ENCODE measurements around the gene PDGFRA. TPM values are rescaled to one million over a fixed set of nuclear protein-coding genes. Genes with fewer than 3 reads are reported as not detected.

Gene PDGFRA
- total RNA-seq, 2 experiments from 2014 or later, result not detected

GRCh38 chr4:54254116-54254914 lies 25.2 kb downstream of the PDGFRA start:
- peaks cover 3% of the 10 kb centered on the region for H3K9me3 Mint-ChIP-seq
- H3K4me1 ChIP-seq (ENCODE audit: insufficient read depth, low read length), result no peaks in the 10 kb centered on the region
- no peak overlapping the region for H3K27ac ChIP-seq (ENCODE audit: low read depth in 1 of 2, low read length in 2 of 2)
- CTCF ChIA-PET, result no interaction called here
- TF ChIP-seq CTCF (IDR thresholded peaks at IDR 0.05), result no peak
- H3K9me3 ChIP-seq (ENCODE audit: control insufficient read depth in 1 of 2, insufficient read depth in 1 of 2, low read length in 2 of 2), result peaks cover 0 to 7% of the 10 kb centered on the region in 2 experiments
- ATAC-seq (ENCODE audit: poor library complexity), result no peak
- peaks cover 5% of the 10 kb centered on the region for H3K27me3 Mint-ChIP-seq
- no peaks in the 10 kb centered on the region for H3K36me3 ChIP-seq (ENCODE audit: insufficient read depth, low read length)
- POLR2A ChIA-PET, result no interaction called here
- H3K36me3 Mint-ChIP-seq (ENCODE audit: low read depth), result no peaks in the 10 kb centered on the region
- H3K4me3 Mint-ChIP-seq, result no peak overlapping the region
- no peak for DNase-seq
- no peak overlapping the region for H3K4me3 ChIP-seq (ENCODE audit: low read length)
- intact Hi-C loops (cut with DNase I, micrococcal nuclease), result no loop called here
- H3K27ac Mint-ChIP-seq, result no peak overlapping the region
- no peaks in the 10 kb centered on the region for H3K27me3 ChIP-seq (ENCODE audit: control insufficient read depth in 1 of 2, insufficient read depth in 2 of 2, low read length in 2 of 2)
- no peaks in the 10 kb centered on the region for H3K4me1 Mint-ChIP-seq (ENCODE audit: low read depth)

GRCh38 chr4:54254915-54255246 lies 25.8 kb downstream of the PDGFRA start:
- CTCF ChIA-PET, result no interaction called here
- Mint-ChIP-seq H3K27ac (no peak overlapping the region), H3K4me1 (ENCODE audit: low read depth) (no peaks in the 10 kb centered on the region), H3K27me3 (peaks cover 5% of the 10 kb centered on the region), H3K9me3 (peaks cover 3% of the 10 kb centered on the region), H3K36me3 (ENCODE audit: low read depth) (no peaks in the 10 kb centered on the region), H3K4me3 (no peak overlapping the region)
- DNase-seq, result no peak
- no peak overlapping the region for H3K27ac ChIP-seq (ENCODE audit: low read depth in 1 of 2, low read length in 2 of 2)
- TF ChIP-seq CTCF (IDR thresholded peaks at IDR 0.05), result no peak
- no peaks in the 10 kb centered on the region for H3K36me3 ChIP-seq (ENCODE audit: insufficient read depth, low read length)
- intact Hi-C loops (cut with DNase I, micrococcal nuclease), result no loop called here
- no peak overlapping the region for H3K4me3 ChIP-seq (ENCODE audit: low read length)
- POLR2A ChIA-PET, result no interaction called here
- no peaks in the 10 kb centered on the region for H3K4me1 ChIP-seq (ENCODE audit: insufficient read depth, low read length)
- peaks cover 0 to 7% of the 10 kb centered on the region in 2 experiments for H3K9me3 ChIP-seq (ENCODE audit: control insufficient read depth in 1 of 2, insufficient read depth in 1 of 2, low read length in 2 of 2)
- no peaks in the 10 kb centered on the region for H3K27me3 ChIP-seq (ENCODE audit: control insufficient read depth in 1 of 2, insufficient read depth in 2 of 2, low read length in 2 of 2)
- ATAC-seq (ENCODE audit: poor library complexity), result no peak

GRCh38 chr4:54255881-54256280 lies 26.8 kb downstream of the PDGFRA start:
- Histone ChIP-seq H3K27me3 (ENCODE audit: control insufficient read depth in 1 of 2, insufficient read depth in 2 of 2, low read length in 2 of 2) (no peaks in the 10 kb centered on the region), H3K27ac (ENCODE audit: low read depth in 1 of 2, low read length in 2 of 2) (no peak overlapping the region), H3K4me1 (ENCODE audit: insufficient read depth, low read length) (no peaks in the 10 kb centered on the region), H3K9me3 (ENCODE audit: control insufficient read depth in 1 of 2, insufficient read depth in 1 of 2, low read length in 2 of 2) (peaks cover 0 to 7% of the 10 kb centered on the region in 2 experiments), H3K36me3 (ENCODE audit: insufficient read depth, low read length) (no peaks in the 10 kb centered on the region), H3K4me3 (ENCODE audit: low read length) (no peak overlapping the region)
- TF ChIP-seq CTCF (IDR thresholded peaks at IDR 0.05), result no peak
- ChIA-PET POLR2A (no interaction called here), CTCF (no interaction called here)
- Mint-ChIP-seq H3K9me3 (peaks cover 3% of the 10 kb centered on the region), H3K27me3 (peaks cover 5% of the 10 kb centered on the region), H3K4me3 (no peak overlapping the region), H3K27ac (no peak overlapping the region), H3K4me1 (ENCODE audit: low read depth) (no peaks in the 10 kb centered on the region), H3K36me3 (ENCODE audit: low read depth) (no peaks in the 10 kb centered on the region)
- ATAC-seq (ENCODE audit: poor library complexity) (no peak), DNase-seq (no peak)
- intact Hi-C loops (cut with DNase I, micrococcal nuclease), result no loop called here

Data from CD4-positive, alpha-beta T cell (primary cell).